B cell (primary cell): Measurements from ENCODE around the gene WNT9B. TPM values are rescaled to one million over a fixed set of nuclear protein-coding genes. Genes with fewer than 3 reads are reported as not detected.

Source experiments
- ATAC-seq: fragments of 200-7000 bp; cut with Tn5 transposase; one replicate; pipeline ENCODE4 v1.10.0; 2021; ENCODE audit warnings: low read depth, mild to moderate bottlenecking, moderate number of reproducible peaks, moderate library complexity
- CTCF ChIA-PET: fragments of 350-600 bp; sonication (Branson Sonifier 250); formaldehyde crosslinking; loops from one replicate; lab custom pipeline; 2021; ENCODE audit warnings: antibody characterized with exemption, inconsistent platforms; lab: Charles Lee
- POLR2A ChIA-PET: fragments of 350-600 bp; sonication (Branson Sonifier 250); formaldehyde crosslinking; loops from one replicate; lab custom pipeline; 2021; ENCODE audit warnings: antibody characterized with exemption; lab: Charles Lee
- DNase-seq: peaks from one replicate; pipeline ENCODE4 v3.0.0; 2013
- H2AFZ ChIP-seq: 2 replicates; pipeline ENCODE4 v1.6.1; 2012; ENCODE audit warnings: mild to moderate bottlenecking, low read depth, low read length; ENCODE audit not compliant: insufficient read depth, poor library complexity, severe bottlenecking
- H3K27ac ChIP-seq, 2 donors: 1 replicate in 1 of 2; 2 replicates in 1 of 2; pipeline ENCODE4 v1.5.1; 2012 to 2013; ENCODE audit warnings: low read length in 2 of 2, mild to moderate bottlenecking in 2 of 2, moderate library complexity in 1 of 2
- H3K27me3 ChIP-seq, 4 experiments: fragments of 200-600 bp in 1 of 4; sonication (generic) in 1 of 4; replicated peaks in 1 of 4; 1 replicate in 2 of 4; 2 replicates in 2 of 4; pipeline versions ENCODE4 v1.6.1 to v1.7.0; 2013 to 2016; ENCODE audit warnings: low read length in 3 of 4, mild to moderate bottlenecking in 2 of 4, mixed read lengths in 1 of 4, moderate library complexity in 1 of 4; ENCODE audit not compliant: insufficient read depth in 4 of 4, control insufficient read depth in 3 of 4; ENCODE audit errors: control extremely low read depth in 1 of 4
- H3K36me3 ChIP-seq, 2 experiments: replicated peaks in 1 of 2; 1 replicate in 1 of 2; 2 replicates in 1 of 2; pipeline versions ENCODE4 v1.6.1 to v1.7.1; 2013; ENCODE audit warnings: low read length in 1 of 2; ENCODE audit not compliant: insufficient read depth in 2 of 2, control insufficient read depth in 1 of 2; ENCODE audit errors: control extremely low read depth in 1 of 2, extremely low read depth in 1 of 2
- H3K4me1 ChIP-seq, 2 donors: fragments of 200-600 bp in 1 of 2; sonication (generic) in 1 of 2; 1 replicate in 1 of 2; 2 replicates in 1 of 2; pipeline versions ENCODE4 v1.5.1 to v1.6.1; 2013 to 2017; ENCODE audit warnings: low read length in 2 of 2; ENCODE audit not compliant: control insufficient read depth in 2 of 2, insufficient read depth in 2 of 2
- H3K4me2 ChIP-seq: replicated peaks from 2 replicates; pipeline ENCODE3; 2012; ENCODE audit warnings: mild to moderate bottlenecking, low read depth, low read length; ENCODE audit not compliant: poor library complexity, severe bottlenecking
- H3K4me3 ChIP-seq, 5 experiments: fragments of 200-600 bp in 1 of 5; sonication (generic) in 1 of 5; 1 replicate in 3 of 5; 2 replicates in 2 of 5; pipeline versions ENCODE4 v1.5.1 to v1.7.0; 2011 to 2016; ENCODE audit warnings: low read length in 4 of 5, mild to moderate bottlenecking in 4 of 5, low read depth in 2 of 5, control low read depth in 1 of 5, moderate library complexity in 1 of 5; ENCODE audit not compliant: insufficient read depth in 1 of 5; ENCODE audit errors: control extremely low read depth in 1 of 5, extremely low read depth in 1 of 5
- H3K79me2 ChIP-seq: fragments of 200-600 bp; sonication (generic); one replicate; pipeline ENCODE4 v1.6.0; 2016; ENCODE audit warnings: low read length; ENCODE audit not compliant: control insufficient read depth, insufficient read depth
- H3K9ac ChIP-seq: fragments of 200-600 bp; sonication (generic); 2 replicates; pipeline ENCODE4 v1.6.1; 2017; ENCODE audit warnings: mild to moderate bottlenecking, low read length, moderate library complexity
- H3K9me3 ChIP-seq, 3 donors: one replicate each; pipeline versions ENCODE4 v1.6.1 to v1.7.1; 2013; ENCODE audit warnings: low read length in 2 of 3; ENCODE audit not compliant: control insufficient read depth in 2 of 3, insufficient read depth in 1 of 3; ENCODE audit errors: control extremely low read depth in 1 of 3
- H4K20me1 ChIP-seq: 2 replicates; pipeline ENCODE4 v1.6.0; 2012; ENCODE audit warnings: mild to moderate bottlenecking, low read length; ENCODE audit not compliant: insufficient read depth, control insufficient read depth, poor library complexity, severe bottlenecking
- H3K27ac Mint-ChIP-seq: one replicate; pipeline ENCODE4 v1.8.0; 2021; ENCODE audit warnings: mixed read lengths
- H3K27me3 Mint-ChIP-seq: one replicate; pipeline ENCODE4 v1.8.0; 2021; ENCODE audit warnings: mixed read lengths
- H3K4me1 Mint-ChIP-seq: one replicate; pipeline ENCODE4 v1.8.0; 2021; ENCODE audit warnings: mixed read lengths
- H3K4me3 Mint-ChIP-seq: one replicate; pipeline ENCODE4 v1.8.0; 2021; ENCODE audit warnings: mixed read lengths
- H3K9me3 Mint-ChIP-seq: one replicate; pipeline ENCODE4 v1.8.0; 2022; ENCODE audit warnings: mixed read lengths; ENCODE audit not compliant: insufficient read depth
- EZH2 ChIP-seq: IDR thresholded peaks from 2 replicates; pipeline ENCODE4 v1.6.1; 2012; ENCODE audit warnings: borderline replicate concordance, low read depth, mild to moderate bottlenecking, moderate library complexity, low read length; ENCODE audit not compliant: insufficient read depth, poor library complexity, severe bottlenecking
- WGBS: methylation state at CpG from one replicate; pipeline ENCODE4 v1.1.5; 2013; ENCODE audit warnings: missing lambda C conversion rate; ENCODE audit not compliant: insufficient coverage; 5-methylcytosine and 5-hydroxymethylcytosine counted together
- intact Hi-C: fragments of 100-400 bp; cut with micrococcal nuclease; formaldehyde crosslinking; loops from one replicate; pipeline ENCODE4 v1.10.0; 2022
- polyA plus RNA-seq: library from polyadenylated mRNA; depleted of rRNA; stranded (reverse); fragments of >200 nt; gene quantifications from 2 replicates; pipeline ENCODE4 v1.2.3, GENCODE V29; 2012
- total RNA-seq, 2 donors: library from RNA; stranded (reverse); fragments of 120-200 nt in 1 of 2; gene quantifications; 1 replicate in 1 of 2; 2 replicates in 1 of 2; pipeline versions ENCODE4 v1.2.3 to v1.2.4, GENCODE V29; 2013 to 2022
- TF ChIP-seq, protein P1 (sequence below): fragments of 200-600 bp; IDR thresholded peaks from one replicate; pipeline ENCODE4 v1.8.0; 2022; ENCODE audit warnings: antibody characterized with exemption, mild to moderate bottlenecking

The WNT9B gene
- total and polyA plus RNA-seq, 2 donors (not counting 1 experiment from before 2014, with no cell fraction given), result not detected

GRCh38 chr17:46823657-46824056, 27.7 kb upstream of the WNT9B start:
- H3K4me2 ChIP-seq, result no peak overlapping the region
- no peaks in the 10 kb centered on the region for H3K79me2 ChIP-seq
- DNase-seq (no peak), ATAC-seq (no peak)
- Mint-ChIP-seq H3K4me1 (peaks cover 22% of the 10 kb centered on the region), H3K27me3 (peaks cover 40% of the 10 kb centered on the region), H3K27ac (no peak overlapping the region), H3K9me3 (no peaks in the 10 kb centered on the region), H3K4me3 (no peak overlapping the region)
- peaks cover 0 to 58% (median 24%) of the 10 kb centered on the region in 4 experiments for H3K27me3 ChIP-seq
- H3K27ac ChIP-seq, result no peak overlapping the region
- H3K9me3 ChIP-seq, result peaks cover 0 to 23% (median 0%) of the 10 kb centered on the region in 3 donors
- no peak overlapping the region for H3K9ac ChIP-seq
- TF ChIP-seq, protein P1, sequence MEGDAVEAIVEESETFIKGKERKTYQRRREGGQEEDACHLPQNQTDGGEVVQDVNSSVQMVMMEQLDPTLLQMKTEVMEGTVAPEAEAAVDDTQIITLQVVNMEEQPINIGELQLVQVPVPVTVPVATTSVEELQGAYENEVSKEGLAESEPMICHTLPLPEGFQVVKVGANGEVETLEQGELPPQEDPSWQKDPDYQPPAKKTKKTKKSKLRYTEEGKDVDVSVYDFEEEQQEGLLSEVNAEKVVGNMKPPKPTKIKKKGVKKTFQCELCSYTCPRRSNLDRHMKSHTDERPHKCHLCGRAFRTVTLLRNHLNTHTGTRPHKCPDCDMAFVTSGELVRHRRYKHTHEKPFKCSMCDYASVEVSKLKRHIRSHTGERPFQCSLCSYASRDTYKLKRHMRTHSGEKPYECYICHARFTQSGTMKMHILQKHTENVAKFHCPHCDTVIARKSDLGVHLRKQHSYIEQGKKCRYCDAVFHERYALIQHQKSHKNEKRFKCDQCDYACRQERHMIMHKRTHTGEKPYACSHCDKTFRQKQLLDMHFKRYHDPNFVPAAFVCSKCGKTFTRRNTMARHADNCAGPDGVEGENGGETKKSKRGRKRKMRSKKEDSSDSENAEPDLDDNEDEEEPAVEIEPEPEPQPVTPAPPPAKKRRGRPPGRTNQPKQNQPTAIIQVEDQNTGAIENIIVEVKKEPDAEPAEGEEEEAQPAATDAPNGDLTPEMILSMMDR, result no peak
- no peak for TF ChIP-seq EZH2
- ChIA-PET POLR2A (no interaction called here), CTCF (interaction anchor here (2.2 to 2.3 kb wide), 2 partner anchors 12 to 42 kb away, joined by 6 to 8 read pairs; no protein-coding TSS in a partner anchor)
- no peaks in the 10 kb centered on the region for H4K20me1 ChIP-seq
- no peaks in the 10 kb centered on the region for H3K36me3 ChIP-seq
- no peak overlapping the region for H2AFZ ChIP-seq
- peaks cover 26 to 34% of the 10 kb centered on the region in 2 donors for H3K4me1 ChIP-seq
- H3K4me3 ChIP-seq, result no peak overlapping the region
- 89% methylated on average over 7 of the region's 8 CpGs for WGBS
- intact Hi-C loops, result no loop called here

DNA sequence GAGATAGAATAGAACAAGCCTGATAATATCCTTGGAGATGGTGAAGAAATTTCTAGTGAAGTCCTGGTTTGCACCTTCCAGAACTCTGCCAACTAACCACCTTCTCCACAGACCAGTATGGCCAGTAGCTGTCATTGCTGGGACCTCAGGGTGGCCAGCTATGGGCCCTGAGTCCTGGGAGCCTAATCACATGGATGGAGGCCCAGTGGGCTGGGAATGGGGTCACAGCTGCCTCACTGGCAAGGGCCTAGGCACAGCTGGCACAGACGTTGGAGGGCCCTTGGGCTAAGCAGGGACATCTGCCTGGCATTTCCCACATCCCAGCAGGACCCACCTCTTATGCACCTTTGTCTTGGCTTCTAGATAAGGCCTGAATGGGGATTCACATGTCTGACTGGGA, 25.3 kb upstream of the WNT9B start:
- no peaks in the 10 kb centered on the region for H3K79me2 ChIP-seq
- Mint-ChIP-seq H3K9me3 (no peaks in the 10 kb centered on the region), H3K4me1 (peaks cover 5% of the 10 kb centered on the region), H3K27ac (no peak overlapping the region), H3K4me3 (no peak overlapping the region), H3K27me3 (peaks cover 34% of the 10 kb centered on the region)
- DNase-seq, result no peak
- peaks cover 0 to 14% (median 0%) of the 10 kb centered on the region in 3 donors for H3K9me3 ChIP-seq
- H3K27ac ChIP-seq, result no peak overlapping the region
- TF ChIP-seq, protein P1, result no peak
- no peak for TF ChIP-seq EZH2
- H2AFZ ChIP-seq, result no peak overlapping the region
- ChIA-PET POLR2A (no interaction called here), CTCF (interaction anchor here (1.7 kb wide), 1 partner anchor 17 kb away, joined by 6 read pairs; no protein-coding TSS in a partner anchor)
- H3K4me3 ChIP-seq, result no peak overlapping the region
- intact Hi-C loops, result no loop called here
- no peaks in the 10 kb centered on the region for H3K36me3 ChIP-seq
- H3K9ac ChIP-seq, result no peak overlapping the region
- H3K4me2 ChIP-seq, result no peak overlapping the region
- no peak for ATAC-seq
- WGBS, result 80% methylated on average over 1 of the region's 1 CpG
- H3K27me3 ChIP-seq, result peaks cover 0 to 33% (median 9%) of the 10 kb centered on the region in 4 experiments
- no peaks in the 10 kb centered on the region for H4K20me1 ChIP-seq
- peaks cover 9 to 10% of the 10 kb centered on the region in 2 donors for H3K4me1 ChIP-seq
